Left lung (tissue), 10 donors: ENCODE results near the gene CELF4. TPM values are rescaled to one million over a fixed set of nuclear protein-coding genes. Genes with fewer than 3 reads are reported as not detected.

Source experiments
- ATAC-seq: fragments of 200-7000 bp; cut with Tn5 transposase; one replicate; pipeline ENCODE4 v1.9.1; 2020; ENCODE audit warnings: moderate library complexity
- DNase-seq, 4 donors: peaks; one replicate each; pipeline ENCODE4 v3.0.0-alpha.2; 2013 to 2020
- H3K27ac ChIP-seq, 2 donors: fragments of 200-600 bp; sonication (generic) in 1 of 2; one replicate each; pipeline versions ENCODE4 v1.5.0 to v1.8.0; 2020 to 2021
- H3K27me3 ChIP-seq, 2 donors: fragments of 200-600 bp; sonication (generic) in 1 of 2; one replicate each; pipeline versions ENCODE4 v1.5.0 to v1.8.0; 2020 to 2021
- H3K36me3 ChIP-seq, 2 donors: fragments of 200-600 bp; sonication (generic) in 1 of 2; one replicate each; pipeline versions ENCODE4 v1.5.0 to v1.8.0; 2020 to 2021
- H3K4me1 ChIP-seq, 2 donors: fragments of 200-600 bp; one replicate each; pipeline ENCODE4 v1.8.0; 2021
- H3K4me3 ChIP-seq, 2 donors: fragments of 200-600 bp; sonication (generic) in 1 of 2; one replicate each; pipeline versions ENCODE4 v1.5.0 to v1.8.0; 2020 to 2021; ENCODE audit warnings: mild to moderate bottlenecking in 1 of 2
- H3K9me3 ChIP-seq, 2 donors: fragments of 200-600 bp; sonication (generic) in 1 of 2; one replicate each; pipeline versions ENCODE4 v1.5.0 to v1.8.0; 2020 to 2021
- intact Hi-C, 2 donors: fragments of 100-400 bp; cut with DNase I; formaldehyde crosslinking; loops; one replicate each; pipeline versions ENCODE4 v1.11.2 to v1.14.2; 2022
- polyA plus RNA-seq, 6 donors: library from polyadenylated mRNA; unstranded; fragments of 120-200 nt; gene quantifications; one replicate each; pipeline ENCODE4 v1.2.1, GENCODE V29; 2013; ENCODE audit not compliant: insufficient read length in 6 of 6
- total RNA-seq, 2 donors: library from RNA; stranded (reverse); fragmentation: NEBNext Ultra II Directional; extraction: Animal tissue kit (Norgen Biotek cat#: 25700); gene quantifications; one replicate each; pipeline ENCODE4 v1.2.1, GENCODE V29; 2021
- TF ChIP-seq, protein P1 (sequence below), 2 donors: fragments of 200-600 bp; sonication (generic) in 1 of 2; IDR thresholded peaks; one replicate each; pipeline versions ENCODE4 v1.5.0 to v1.8.0; 2021; ENCODE audit warnings: antibody characterized with exemption in 2 of 2
- donor health status: DM: no; HTN: yes; CAD: no.
- donor health status: DM: no; HTN: no; CAD: no.

The CELF4 gene
- total and polyA plus RNA-seq, 8 donors = 1.1 to 10.3 (median 7.4) TPM

DNA sequence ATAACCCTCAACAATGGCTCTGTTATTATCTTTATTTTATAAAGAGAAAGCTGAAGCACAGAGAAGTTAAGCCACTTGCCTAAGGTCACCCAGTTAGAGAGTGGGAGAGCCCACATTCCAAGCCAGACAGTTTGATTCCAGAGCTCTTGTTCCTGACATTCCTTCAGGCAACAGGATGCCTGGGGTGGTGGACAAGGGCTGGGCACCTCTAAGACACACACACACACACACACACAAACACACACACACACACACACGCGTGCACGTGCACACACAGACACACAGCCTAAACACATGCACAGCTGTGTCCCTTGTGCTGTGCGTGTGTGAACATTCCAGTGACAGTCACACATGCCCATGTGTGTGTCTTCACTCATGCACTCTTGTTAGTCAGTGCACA is 26.4 kb downstream of the CELF4 start:
- no peaks in the 10 kb centered on the region for H3K9me3 ChIP-seq
- ATAC-seq = no peak
- no peaks in the 10 kb centered on the region for H3K4me1 ChIP-seq
- intact Hi-C loops = loop anchor here in 1 of 2 donors (5.0 to 10.0 kb wide), 2 partner anchors 94 to 152 kb away; no protein-coding TSS in a partner anchor
- TF ChIP-seq, protein P1, sequence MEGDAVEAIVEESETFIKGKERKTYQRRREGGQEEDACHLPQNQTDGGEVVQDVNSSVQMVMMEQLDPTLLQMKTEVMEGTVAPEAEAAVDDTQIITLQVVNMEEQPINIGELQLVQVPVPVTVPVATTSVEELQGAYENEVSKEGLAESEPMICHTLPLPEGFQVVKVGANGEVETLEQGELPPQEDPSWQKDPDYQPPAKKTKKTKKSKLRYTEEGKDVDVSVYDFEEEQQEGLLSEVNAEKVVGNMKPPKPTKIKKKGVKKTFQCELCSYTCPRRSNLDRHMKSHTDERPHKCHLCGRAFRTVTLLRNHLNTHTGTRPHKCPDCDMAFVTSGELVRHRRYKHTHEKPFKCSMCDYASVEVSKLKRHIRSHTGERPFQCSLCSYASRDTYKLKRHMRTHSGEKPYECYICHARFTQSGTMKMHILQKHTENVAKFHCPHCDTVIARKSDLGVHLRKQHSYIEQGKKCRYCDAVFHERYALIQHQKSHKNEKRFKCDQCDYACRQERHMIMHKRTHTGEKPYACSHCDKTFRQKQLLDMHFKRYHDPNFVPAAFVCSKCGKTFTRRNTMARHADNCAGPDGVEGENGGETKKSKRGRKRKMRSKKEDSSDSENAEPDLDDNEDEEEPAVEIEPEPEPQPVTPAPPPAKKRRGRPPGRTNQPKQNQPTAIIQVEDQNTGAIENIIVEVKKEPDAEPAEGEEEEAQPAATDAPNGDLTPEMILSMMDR (IDR thresholded peaks at IDR 0.05) = no peak
- DNase-seq = no peak
- H3K27me3 ChIP-seq = peaks cover 11 to 49% of the 10 kb centered on the region in 2 donors
- H3K36me3 ChIP-seq = no peaks in the 10 kb centered on the region
- H3K4me3 ChIP-seq = no peak overlapping the region
- H3K27ac ChIP-seq = no peak overlapping the region

DNA sequence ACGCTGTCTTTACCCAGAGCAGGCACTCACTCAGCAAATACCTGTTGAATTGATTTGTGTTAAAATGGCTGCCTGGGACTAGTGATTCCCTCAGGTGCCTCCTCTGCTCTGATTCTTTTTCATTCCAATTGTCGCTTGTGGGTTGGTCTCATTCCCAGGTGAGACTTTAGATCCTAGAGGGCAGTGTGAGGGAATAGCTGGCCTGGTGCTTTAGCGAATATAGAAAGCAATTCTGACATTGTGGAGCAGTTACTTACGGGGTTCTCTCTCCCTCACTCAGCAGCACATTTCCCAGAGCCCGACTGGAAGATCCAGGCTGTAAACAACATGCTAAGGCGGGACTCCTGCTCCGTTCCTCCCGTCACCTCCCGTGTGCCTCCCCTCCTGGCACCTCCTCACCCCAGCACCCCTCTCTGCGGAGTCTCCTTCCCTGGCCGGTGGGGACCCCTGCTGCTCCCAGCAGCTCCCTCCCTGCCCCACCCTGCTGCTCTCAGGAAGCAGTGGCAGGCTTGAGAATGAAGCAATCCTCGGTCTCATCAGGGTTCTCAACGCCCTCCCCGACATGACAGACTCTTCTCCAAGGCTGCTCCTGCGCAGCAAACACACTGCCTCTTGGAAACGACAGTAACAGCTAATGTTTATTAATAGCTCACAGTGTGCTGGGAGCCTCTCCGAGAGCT is 26.9 kb downstream of the CELF4 start:
- Histone ChIP-seq H3K4me1 (no peaks in the 10 kb centered on the region), H3K27me3 (peaks cover 11 to 49% of the 10 kb centered on the region in 2 donors), H3K36me3 (no peaks in the 10 kb centered on the region), H3K27ac (no peak overlapping the region), H3K4me3 (no peak overlapping the region), H3K9me3 (no peaks in the 10 kb centered on the region)
- intact Hi-C loops = loop anchor here in 1 of 2 donors (5.0 to 10.0 kb wide), 2 partner anchors 94 to 151 kb away; no protein-coding TSS in a partner anchor
- TF ChIP-seq, protein P1 (IDR thresholded peaks at IDR 0.05) = no peak
- DNase-seq (peak in 1 of 4 donors; percentile 30), ATAC-seq (no peak)

- TF ChIP-seq, protein P1 (IDR thresholded peaks at IDR 0.05) = peak; percentile 79 to 83
- DNase-seq (peak; percentile 62 to 89 (median 74)), ATAC-seq (peak; percentile 93)
- Histone ChIP-seq H3K9me3 (no peaks in the 10 kb centered on the region), H3K27me3 (peaks cover 11 to 50% of the 10 kb centered on the region in 2 donors), H3K27ac (no peak overlapping the region), H3K36me3 (no peaks in the 10 kb centered on the region), H3K4me3 (no peak overlapping the region), H3K4me1 (no peaks in the 10 kb centered on the region)
- intact Hi-C loops = loop anchor here in 1 of 2 donors (5.0 to 10.0 kb wide), 2 partner anchors 93 to 151 kb away; no protein-coding TSS in a partner anchor
These were observed 27.6 kb downstream of the CELF4 start for GRCh38 chr18:37537868-37538525.

GRCh38 chr18:37536656-37537055 is 28.9 kb downstream of the CELF4 start:
- DNase-seq (no peak), ATAC-seq (no peak)
- Histone ChIP-seq H3K4me1 (no peaks in the 10 kb centered on the region), H3K4me3 (no peak overlapping the region), H3K36me3 (no peaks in the 10 kb centered on the region), H3K27me3 (peaks cover 11 to 58% of the 10 kb centered on the region in 2 donors), H3K27ac (no peak overlapping the region), H3K9me3 (no peaks in the 10 kb centered on the region)
- intact Hi-C loops = loop anchor here in 1 of 2 donors (5.0 to 10.0 kb wide), 2 partner anchors 92 to 149 kb away; no protein-coding TSS in a partner anchor
- TF ChIP-seq, protein P1 (IDR thresholded peaks at IDR 0.05) = no peak

GRCh38 chr18:37535968-37536367 is 29.6 kb downstream of the CELF4 start:
- Histone ChIP-seq H3K4me3 (no peak overlapping the region), H3K9me3 (no peaks in the 10 kb centered on the region), H3K27me3 (peaks cover 11 to 65% of the 10 kb centered on the region in 2 donors), H3K4me1 (no peaks in the 10 kb centered on the region), H3K27ac (no peak overlapping the region), H3K36me3 (no peaks in the 10 kb centered on the region)
- intact Hi-C loops = loop anchor here in 1 of 2 donors (5.0 to 10.0 kb wide), 2 partner anchors 91 to 149 kb away; no protein-coding TSS in a partner anchor
- TF ChIP-seq, protein P1 (IDR thresholded peaks at IDR 0.05) = no peak
- ATAC-seq = peak; percentile 31
- DNase-seq = peak in 1 of 4 donors; percentile 54
